Neutrophil (primary cell): ENCODE results near the gene EPHA4.

Source experiments
- H3K27ac ChIP-seq: fragments of 200-600 bp; sonication (generic); 2 replicates; pipeline ENCODE4 v1.5.1; 2016; ENCODE audit warnings: mild to moderate bottlenecking, moderate library complexity
- H3K27me3 ChIP-seq: fragments of 200-600 bp; sonication (generic); 2 replicates; pipeline ENCODE4 v1.6.0; 2016; ENCODE audit warnings: mild to moderate bottlenecking
- H3K36me3 ChIP-seq: fragments of 200-600 bp; sonication (generic); 2 replicates; pipeline ENCODE4 v1.5.1; 2017
- H3K4me1 ChIP-seq, 2 experiments: fragments of 200-600 bp in 1 of 2; sonication (generic) in 1 of 2; 1 replicate in 1 of 2; 2 replicates in 1 of 2; pipeline versions ENCODE4 v1.5.1 to v1.6.1; 2013 to 2016; ENCODE audit warnings: low read depth in 1 of 2, low read length in 1 of 2, mild to moderate bottlenecking in 1 of 2, moderate library complexity in 1 of 2; ENCODE audit not compliant: control insufficient read depth in 1 of 2, insufficient read depth in 1 of 2
- H3K4me3 ChIP-seq, 2 experiments: fragments of 200-600 bp in 1 of 2; sonication (generic) in 1 of 2; 1 replicate in 1 of 2; 2 replicates in 1 of 2; pipeline ENCODE4 v1.5.1; 2013 to 2016; ENCODE audit warnings: low read depth in 1 of 2, low read length in 1 of 2, mild to moderate bottlenecking in 1 of 2, moderate library complexity in 1 of 2
- H3K9me3 ChIP-seq: fragments of 200-600 bp; sonication (generic); 2 replicates; pipeline ENCODE4 v1.5.1; 2016
- TF ChIP-seq, protein P1 (sequence below): fragments of 200-600 bp; sonication (generic); IDR thresholded peaks from 2 replicates; pipeline ENCODE4 v1.5.1; 2016; ENCODE audit warnings: antibody characterized with exemption

Gene EPHA4

DNA sequence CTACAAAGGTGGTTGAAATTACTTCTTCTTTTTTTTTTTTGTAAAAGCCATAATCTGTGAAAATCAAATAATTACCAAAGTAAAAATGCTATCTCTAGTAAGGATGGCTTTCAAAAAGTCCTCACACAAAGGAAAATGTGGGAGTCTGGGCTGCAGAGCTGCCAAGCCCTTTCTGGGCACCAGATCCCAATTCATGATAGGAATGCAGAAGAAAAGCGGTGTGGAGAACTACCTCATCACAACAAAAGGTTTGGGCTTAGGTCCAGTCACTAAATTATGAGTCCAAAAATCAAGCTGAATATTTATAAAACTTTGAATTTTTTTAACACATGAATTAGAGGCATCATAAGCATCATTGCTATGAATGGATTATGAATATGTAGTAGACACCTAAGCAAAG lies 30.8 kb upstream of the EPHA4 start:
- H3K4me3 ChIP-seq: no peak overlapping the region
- H3K9me3 ChIP-seq: no peaks in the 10 kb centered on the region
- TF ChIP-seq, protein P1, sequence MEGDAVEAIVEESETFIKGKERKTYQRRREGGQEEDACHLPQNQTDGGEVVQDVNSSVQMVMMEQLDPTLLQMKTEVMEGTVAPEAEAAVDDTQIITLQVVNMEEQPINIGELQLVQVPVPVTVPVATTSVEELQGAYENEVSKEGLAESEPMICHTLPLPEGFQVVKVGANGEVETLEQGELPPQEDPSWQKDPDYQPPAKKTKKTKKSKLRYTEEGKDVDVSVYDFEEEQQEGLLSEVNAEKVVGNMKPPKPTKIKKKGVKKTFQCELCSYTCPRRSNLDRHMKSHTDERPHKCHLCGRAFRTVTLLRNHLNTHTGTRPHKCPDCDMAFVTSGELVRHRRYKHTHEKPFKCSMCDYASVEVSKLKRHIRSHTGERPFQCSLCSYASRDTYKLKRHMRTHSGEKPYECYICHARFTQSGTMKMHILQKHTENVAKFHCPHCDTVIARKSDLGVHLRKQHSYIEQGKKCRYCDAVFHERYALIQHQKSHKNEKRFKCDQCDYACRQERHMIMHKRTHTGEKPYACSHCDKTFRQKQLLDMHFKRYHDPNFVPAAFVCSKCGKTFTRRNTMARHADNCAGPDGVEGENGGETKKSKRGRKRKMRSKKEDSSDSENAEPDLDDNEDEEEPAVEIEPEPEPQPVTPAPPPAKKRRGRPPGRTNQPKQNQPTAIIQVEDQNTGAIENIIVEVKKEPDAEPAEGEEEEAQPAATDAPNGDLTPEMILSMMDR: no peak
- H3K27ac ChIP-seq: no peak overlapping the region
- H3K36me3 ChIP-seq: no peaks in the 10 kb centered on the region
- no peaks in the 10 kb centered on the region for H3K4me1 ChIP-seq
- H3K27me3 ChIP-seq: no peaks in the 10 kb centered on the region

GRCh38 chr2:221601376-221601775 lies 29.3 kb upstream of the EPHA4 start:
- TF ChIP-seq, protein P1: no peak
- Histone ChIP-seq H3K27ac (no peak overlapping the region), H3K27me3 (no peaks in the 10 kb centered on the region), H3K9me3 (no peaks in the 10 kb centered on the region), H3K36me3 (no peaks in the 10 kb centered on the region), H3K4me1 (no peaks in the 10 kb centered on the region), H3K4me3 (no peak overlapping the region)

DNA sequence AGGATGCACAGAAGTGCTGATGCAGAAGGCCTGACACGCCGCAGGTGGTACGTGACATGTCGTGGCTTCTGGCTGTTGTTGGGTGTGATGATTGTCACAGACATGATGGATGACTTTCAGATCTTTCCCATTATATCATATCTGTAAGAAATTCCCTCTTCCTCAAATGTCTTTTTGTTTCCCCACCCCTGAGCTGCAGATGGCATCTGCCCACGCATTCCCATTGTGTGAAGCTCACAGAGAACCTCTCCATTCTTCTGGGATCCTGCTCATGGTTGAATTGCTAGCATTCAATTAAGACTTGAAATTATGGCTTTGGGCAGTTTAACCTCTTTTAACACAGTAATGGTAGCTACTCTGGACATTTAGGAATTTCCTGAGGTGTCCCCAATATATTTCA lies 28.3 kb upstream of the EPHA4 start:
- Histone ChIP-seq H3K4me3 (no peak overlapping the region), H3K36me3 (no peaks in the 10 kb centered on the region)
- TF ChIP-seq, protein P1: no peak

DNA sequence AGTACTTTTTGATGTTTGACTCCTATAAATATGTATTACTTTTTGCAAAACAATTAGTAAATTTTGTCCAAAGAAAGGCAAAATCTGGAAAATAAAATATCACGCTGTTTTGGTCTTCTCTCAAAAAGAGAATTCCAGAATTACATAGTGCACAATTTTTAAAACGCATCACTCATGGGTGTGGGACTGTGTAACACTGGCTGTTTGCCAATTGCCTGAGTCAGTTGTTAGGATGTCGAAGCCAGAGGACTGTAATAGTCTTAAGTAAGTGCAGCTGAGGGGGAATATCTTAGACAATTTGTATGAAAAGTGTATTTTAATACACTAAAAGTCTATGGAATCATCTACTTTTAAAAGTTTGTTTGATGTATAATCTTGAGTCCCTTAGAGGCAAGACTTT lies 24.1 kb upstream of the EPHA4 start:
- Histone ChIP-seq H3K27me3 (no peaks in the 10 kb centered on the region), H3K4me3 (no peak overlapping the region), H3K27ac (no peak overlapping the region), H3K9me3 (no peaks in the 10 kb centered on the region), H3K4me1 (no peaks in the 10 kb centered on the region), H3K36me3 (no peaks in the 10 kb centered on the region)
- TF ChIP-seq, protein P1: no peak

More for the DNA sequence above, 28.3 kb upstream of the EPHA4 start:
- Histone ChIP-seq H3K27ac (no peak overlapping the region), H3K9me3 (no peaks in the 10 kb centered on the region), H3K27me3 (no peaks in the 10 kb centered on the region), H3K4me1 (no peaks in the 10 kb centered on the region)

GRCh38 chr2:221590861-221591365 lies 18.8 kb upstream of the EPHA4 start:
- H3K9me3 ChIP-seq: no peaks in the 10 kb centered on the region
- peaks cover 7% of the 10 kb centered on the region for H3K27me3 ChIP-seq
- no peaks in the 10 kb centered on the region for H3K4me1 ChIP-seq
- no peaks in the 10 kb centered on the region for H3K36me3 ChIP-seq
- TF ChIP-seq, protein P1: no peak
- no peak overlapping the region for H3K27ac ChIP-seq
- no peak overlapping the region for H3K4me3 ChIP-seq

DNA sequence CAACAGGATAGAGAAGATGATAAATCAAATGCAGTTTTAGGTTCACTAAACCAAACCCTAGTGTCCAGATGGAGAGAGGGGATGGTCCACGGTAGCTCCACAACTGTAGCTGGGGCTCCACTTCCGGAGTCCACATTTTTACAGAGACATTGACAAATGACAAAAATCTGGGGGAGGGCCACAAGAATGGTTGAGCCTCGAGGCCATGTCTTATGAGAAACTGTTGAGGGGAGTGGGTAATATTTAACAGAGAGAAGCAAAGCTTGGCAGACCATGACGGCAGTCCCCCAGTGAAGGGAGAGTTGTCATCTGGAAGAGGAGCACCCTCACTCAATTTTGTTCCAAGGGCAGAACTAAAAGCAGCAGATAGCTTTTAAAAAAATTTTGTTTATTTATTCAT lies 17.6 kb upstream of the EPHA4 start:
- Histone ChIP-seq H3K9me3 (no peaks in the 10 kb centered on the region), H3K27me3 (peaks cover 13% of the 10 kb centered on the region), H3K4me1 (no peaks in the 10 kb centered on the region), H3K4me3 (no peak overlapping the region), H3K27ac (no peak overlapping the region), H3K36me3 (no peaks in the 10 kb centered on the region)
- TF ChIP-seq, protein P1: no peak
